Measurements from ENCODE around the gene IRF2BPL.

Gene IRF2BPL

DNA sequence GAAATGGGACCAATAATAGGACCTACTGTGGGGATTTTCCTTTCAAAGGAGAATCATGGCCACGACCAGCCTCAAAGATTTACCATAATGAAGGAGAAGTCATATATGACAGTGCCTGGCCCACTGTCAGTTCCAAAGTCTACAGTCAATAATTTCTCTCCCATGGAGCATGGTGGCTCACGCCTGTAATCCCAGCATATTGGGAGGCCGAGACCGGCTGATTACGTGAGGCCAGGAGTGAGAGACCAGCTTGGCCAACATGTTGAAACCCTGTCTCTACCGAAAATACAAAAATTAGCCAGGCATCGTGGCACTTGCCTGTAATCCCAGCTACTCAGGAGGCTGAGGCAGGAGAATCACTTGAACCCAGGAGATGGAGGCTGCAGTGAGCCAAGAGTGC, 13.8 kb downstream of the IRF2BPL start:
- Histone ChIP-seq H3K36me3 (ENCODE audit: insufficient read depth, low read length) (no peaks in the 10 kb centered on the region), H4K20me1 (ENCODE audit: insufficient read depth, low read length) (no peaks in the 10 kb centered on the region), H3K79me2 (ENCODE audit: insufficient read depth, low read length) (no peaks in the 10 kb centered on the region), H3K27me3 (ENCODE audit: insufficient read depth, low read length) (no peaks in the 10 kb centered on the region), H3K9ac (ENCODE audit: low read length) (no peak overlapping the region), H3K9me3 (ENCODE audit: low read length) (no peaks in the 10 kb centered on the region), H3K4me1 (ENCODE audit: insufficient read depth, low read length, severe bottlenecking) (no peaks in the 10 kb centered on the region), H3K4me2 (ENCODE audit: low read length) (no peak overlapping the region), H3F3A (ENCODE audit: insufficient read depth, low read length) (no peaks in the 10 kb centered on the region), H3K9me2 (ENCODE audit: low read depth, low read length) (no peaks in the 10 kb centered on the region), H3K27ac (ENCODE audit: low read depth, low read length, poor library complexity, severe bottlenecking) (no peak overlapping the region), H2AFZ (ENCODE audit: low read length) (no peak overlapping the region), H3K4me3 (ENCODE audit: low read depth, low read length, poor library complexity, severe bottlenecking) (no peak overlapping the region)
- TF ChIP-seq, protein P1, sequence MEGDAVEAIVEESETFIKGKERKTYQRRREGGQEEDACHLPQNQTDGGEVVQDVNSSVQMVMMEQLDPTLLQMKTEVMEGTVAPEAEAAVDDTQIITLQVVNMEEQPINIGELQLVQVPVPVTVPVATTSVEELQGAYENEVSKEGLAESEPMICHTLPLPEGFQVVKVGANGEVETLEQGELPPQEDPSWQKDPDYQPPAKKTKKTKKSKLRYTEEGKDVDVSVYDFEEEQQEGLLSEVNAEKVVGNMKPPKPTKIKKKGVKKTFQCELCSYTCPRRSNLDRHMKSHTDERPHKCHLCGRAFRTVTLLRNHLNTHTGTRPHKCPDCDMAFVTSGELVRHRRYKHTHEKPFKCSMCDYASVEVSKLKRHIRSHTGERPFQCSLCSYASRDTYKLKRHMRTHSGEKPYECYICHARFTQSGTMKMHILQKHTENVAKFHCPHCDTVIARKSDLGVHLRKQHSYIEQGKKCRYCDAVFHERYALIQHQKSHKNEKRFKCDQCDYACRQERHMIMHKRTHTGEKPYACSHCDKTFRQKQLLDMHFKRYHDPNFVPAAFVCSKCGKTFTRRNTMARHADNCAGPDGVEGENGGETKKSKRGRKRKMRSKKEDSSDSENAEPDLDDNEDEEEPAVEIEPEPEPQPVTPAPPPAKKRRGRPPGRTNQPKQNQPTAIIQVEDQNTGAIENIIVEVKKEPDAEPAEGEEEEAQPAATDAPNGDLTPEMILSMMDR (IDR thresholded peaks at IDR 0.05; ENCODE audit: low read length), result no peak
- TF ChIP-seq EZH2 (IDR thresholded peaks at IDR 0.05; ENCODE audit: borderline replicate concordance, low read length), result no peak

DNA sequence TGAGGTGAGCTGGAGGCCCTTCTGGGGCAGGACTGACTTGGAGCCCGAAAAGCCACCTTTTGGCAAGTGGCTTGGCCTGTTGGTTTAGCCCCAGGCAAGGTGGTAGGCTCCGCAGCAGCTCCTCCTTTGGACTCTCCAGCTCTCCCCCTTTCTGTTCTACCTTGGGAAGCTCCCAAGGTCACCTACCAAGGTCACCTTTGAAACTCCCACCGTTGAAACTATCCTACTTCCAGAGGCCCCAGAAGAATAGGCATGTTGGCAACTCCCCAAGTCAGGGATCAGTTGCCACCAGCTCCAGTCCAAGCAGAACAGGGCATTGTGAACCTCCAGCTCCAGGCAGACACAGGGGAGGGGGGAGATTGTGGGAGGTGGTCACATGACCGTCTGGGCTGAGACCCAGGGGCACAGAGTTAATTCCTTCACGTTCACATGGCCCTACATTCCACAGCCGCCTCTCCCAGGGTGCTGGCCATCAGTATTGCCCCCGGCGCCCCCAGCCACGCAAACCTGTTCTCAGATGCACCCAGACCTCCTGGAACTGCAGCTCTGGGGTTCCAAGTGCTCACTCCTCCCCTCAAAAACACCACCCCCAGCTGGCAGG, 14.4 kb downstream of the IRF2BPL start:
- Histone ChIP-seq H3K9me3 (ENCODE audit: low read length) (no peaks in the 10 kb centered on the region), H3K9ac (ENCODE audit: low read length) (no peak overlapping the region), H3K4me1 (ENCODE audit: insufficient read depth, low read length, severe bottlenecking) (no peaks in the 10 kb centered on the region), H3K79me2 (ENCODE audit: insufficient read depth, low read length) (no peaks in the 10 kb centered on the region), H3K27me3 (ENCODE audit: insufficient read depth, low read length) (no peaks in the 10 kb centered on the region), H3K27ac (ENCODE audit: low read depth, low read length, poor library complexity, severe bottlenecking) (no peak overlapping the region), H2AFZ (ENCODE audit: low read length) (no peak overlapping the region), H3K4me3 (ENCODE audit: low read depth, low read length, poor library complexity, severe bottlenecking) (no peak overlapping the region), H3K9me2 (ENCODE audit: low read depth, low read length) (no peaks in the 10 kb centered on the region), H3K36me3 (ENCODE audit: insufficient read depth, low read length) (no peaks in the 10 kb centered on the region), H3K4me2 (ENCODE audit: low read length) (no peak overlapping the region), H3F3A (ENCODE audit: insufficient read depth, low read length) (no peaks in the 10 kb centered on the region), H4K20me1 (ENCODE audit: insufficient read depth, low read length) (no peaks in the 10 kb centered on the region)
- no peak for TF ChIP-seq EZH2 (IDR thresholded peaks at IDR 0.05; ENCODE audit: borderline replicate concordance, low read length)
- TF ChIP-seq, protein P1 (IDR thresholded peaks at IDR 0.05; ENCODE audit: low read length), result no peak

DNA sequence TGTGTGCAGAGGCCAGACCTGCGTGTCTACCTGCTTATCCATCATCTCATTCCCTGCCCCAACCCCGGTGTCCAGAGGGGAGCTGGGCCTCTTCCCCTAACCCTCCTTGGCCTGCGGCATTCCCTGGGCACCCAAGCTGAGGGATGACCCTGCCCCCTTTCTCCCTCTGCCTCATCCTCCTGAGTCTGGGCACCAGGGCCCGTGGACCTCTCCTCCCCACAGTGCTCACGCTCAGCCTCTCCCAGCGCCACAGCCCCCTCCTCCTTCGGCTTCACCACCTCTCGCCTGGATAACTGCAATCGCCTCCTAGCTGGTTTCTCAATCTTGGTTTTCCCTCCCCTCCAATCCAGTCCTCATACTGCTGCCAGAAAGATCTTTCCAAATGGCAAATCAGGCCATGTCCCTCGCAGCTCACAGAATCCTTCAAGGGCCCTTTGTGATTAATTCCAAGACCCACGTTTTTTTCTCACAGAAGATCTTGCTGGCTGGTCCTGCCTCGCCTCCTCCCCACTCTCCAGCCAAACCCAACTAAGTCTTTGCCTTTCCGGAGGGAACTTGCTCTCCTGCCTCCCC, 16.2 kb downstream of the IRF2BPL start:
- Histone ChIP-seq H3K36me3 (ENCODE audit: insufficient read depth, low read length) (no peaks in the 10 kb centered on the region), H3K4me1 (ENCODE audit: insufficient read depth, low read length, severe bottlenecking) (no peaks in the 10 kb centered on the region), H3K9ac (ENCODE audit: low read length) (no peak overlapping the region), H3K79me2 (ENCODE audit: insufficient read depth, low read length) (no peaks in the 10 kb centered on the region), H2AFZ (ENCODE audit: low read length) (no peak overlapping the region), H3K4me2 (ENCODE audit: low read length) (no peak overlapping the region), H4K20me1 (ENCODE audit: insufficient read depth, low read length) (no peaks in the 10 kb centered on the region), H3K9me3 (ENCODE audit: low read length) (no peaks in the 10 kb centered on the region), H3K9me2 (ENCODE audit: low read depth, low read length) (no peaks in the 10 kb centered on the region), H3K4me3 (ENCODE audit: low read depth, low read length, poor library complexity, severe bottlenecking) (no peak overlapping the region), H3F3A (ENCODE audit: insufficient read depth, low read length) (no peaks in the 10 kb centered on the region), H3K27ac (ENCODE audit: low read depth, low read length, poor library complexity, severe bottlenecking) (no peak overlapping the region), H3K27me3 (ENCODE audit: insufficient read depth, low read length) (no peaks in the 10 kb centered on the region)
- TF ChIP-seq, protein P1 (IDR thresholded peaks at IDR 0.05; ENCODE audit: low read length), result no peak
- no peak for TF ChIP-seq EZH2 (IDR thresholded peaks at IDR 0.05; ENCODE audit: borderline replicate concordance, low read length)
